Measurements from ENCODE around the gene IGSF3. TPM values are rescaled to one million over a fixed set of nuclear protein-coding genes. Genes with fewer than 3 reads are reported as not detected.

The IGSF3 gene
- total and polyA plus RNA-seq, 2 of the 13 experiments (the other 11 are each of a cell fraction or from before 2014, with no cell fraction given), result 0.11 to 0.16 TPM

DNA sequence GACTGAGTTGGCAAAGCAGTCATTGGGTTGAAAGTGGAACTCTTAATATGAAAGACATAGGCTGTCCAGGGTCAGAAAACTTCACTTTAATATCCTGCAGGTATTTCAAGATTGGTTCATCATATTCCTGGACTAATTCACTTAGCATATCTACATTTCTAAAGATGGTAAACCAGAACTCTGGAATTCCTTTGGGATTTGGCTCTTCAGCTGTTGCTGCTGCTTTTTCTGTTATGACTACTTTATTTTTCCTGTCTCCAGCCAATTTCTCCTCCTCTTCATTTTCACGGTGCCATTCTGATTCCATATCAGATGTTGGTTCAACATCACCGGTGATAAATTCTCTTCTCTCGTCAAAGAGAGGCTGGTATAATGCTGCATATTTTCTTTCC is 134.1 kb downstream of the IGSF3 start:
- Histone ChIP-seq H4K20me1 (ENCODE audit: insufficient read depth, low read length) (peaks cover 13% of the 10 kb centered on the region), H3K79me2 (ENCODE audit: insufficient read depth, low read length) (peaks cover 9% of the 10 kb centered on the region), H3K9me3 (ENCODE audit: low read length) (no peaks in the 10 kb centered on the region), H2AFZ (ENCODE audit: low read length) (no peak overlapping the region), H3K4me3 (replicated peaks in 1 of 3; ENCODE audit: insufficient read depth in 1 of 3, low read depth in 2 of 3, low read length in 3 of 3) (no peak overlapping the region), H3K27ac (ENCODE audit: extremely low read length, insufficient read depth, low read length) (no peak overlapping the region), H3K27me3 (ENCODE audit: control insufficient read depth in 1 of 2, insufficient read depth in 2 of 2, low read length in 2 of 2) (no peaks in the 10 kb centered on the region), H3K36me3 (replicated peaks in 1 of 2; ENCODE audit: control insufficient read depth in 1 of 2, insufficient read depth in 2 of 2, low read length in 2 of 2) (peaks cover 16 to 55% of the 10 kb centered on the region in 2 experiments; a peak in 4 of 5 replicates), H3K9ac (ENCODE audit: insufficient read depth, low read depth, low read length) (no peak overlapping the region), H3K4me2 (ENCODE audit: low read depth, low read length) (no peak overlapping the region), H3K4me1 (ENCODE audit: insufficient read depth, low read length) (peaks cover 35% of the 10 kb centered on the region)
- intact Hi-C loops (cut with micrococcal nuclease; ENCODE audit: unreplicated experiment) (no loop called here), in situ Hi-C loops (cut with HindIII; ENCODE audit: extremely low pct_ligation_motif_present, low pct_unique_long_range_greater_than_20kb) (no loop called here)
- ChIA-PET CTCF (ENCODE audit: low intra/inter-chr PET ratio, low total read pairs) (no interaction called here), POLR2A (no interaction called here)
- no peak for ATAC-seq
- WGBS (ENCODE audit: low lambda C conversion rate), result 81% methylated on average over 3 of the region's 3 CpGs
- no TSS peak for BruUV-seq (replicated peaks)
- no peak for DNase-seq (ENCODE audit: low spot score)
- no peak for FAIRE-seq
- TF ChIP-seq ZSCAN20 (CRISPR knock-in tag; IDR thresholded peaks at IDR 0.05; ENCODE audit: borderline replicate concordance), result no peak
- TF ChIP-seq, protein P1, sequence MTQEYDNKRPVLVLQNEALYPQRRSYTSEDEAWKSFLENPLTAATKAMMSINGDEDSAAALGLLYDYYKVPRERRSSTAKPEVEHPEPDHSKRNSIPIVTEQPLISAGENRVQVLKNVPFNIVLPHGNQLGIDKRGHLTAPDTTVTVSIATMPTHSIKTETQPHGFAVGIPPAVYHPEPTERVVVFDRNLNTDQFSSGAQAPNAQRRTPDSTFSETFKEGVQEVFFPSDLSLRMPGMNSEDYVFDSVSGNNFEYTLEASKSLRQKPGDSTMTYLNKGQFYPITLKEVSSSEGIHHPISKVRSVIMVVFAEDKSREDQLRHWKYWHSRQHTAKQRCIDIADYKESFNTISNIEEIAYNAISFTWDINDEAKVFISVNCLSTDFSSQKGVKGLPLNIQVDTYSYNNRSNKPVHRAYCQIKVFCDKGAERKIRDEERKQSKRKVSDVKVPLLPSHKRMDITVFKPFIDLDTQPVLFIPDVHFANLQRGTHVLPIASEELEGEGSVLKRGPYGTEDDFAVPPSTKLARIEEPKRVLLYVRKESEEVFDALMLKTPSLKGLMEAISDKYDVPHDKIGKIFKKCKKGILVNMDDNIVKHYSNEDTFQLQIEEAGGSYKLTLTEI (CRISPR knock-in tag; conservative IDR thresholded peaks at IDR 0.05), result no peak
- TF ChIP-seq SMYD3 (CRISPR knock-in tag; IDR thresholded peaks at IDR 0.05), result no peak
- TF ChIP-seq E2F1 (CRISPR knock-in tag; IDR thresholded peaks at IDR 0.05), result no peak
- TF ChIP-seq, protein P2, sequence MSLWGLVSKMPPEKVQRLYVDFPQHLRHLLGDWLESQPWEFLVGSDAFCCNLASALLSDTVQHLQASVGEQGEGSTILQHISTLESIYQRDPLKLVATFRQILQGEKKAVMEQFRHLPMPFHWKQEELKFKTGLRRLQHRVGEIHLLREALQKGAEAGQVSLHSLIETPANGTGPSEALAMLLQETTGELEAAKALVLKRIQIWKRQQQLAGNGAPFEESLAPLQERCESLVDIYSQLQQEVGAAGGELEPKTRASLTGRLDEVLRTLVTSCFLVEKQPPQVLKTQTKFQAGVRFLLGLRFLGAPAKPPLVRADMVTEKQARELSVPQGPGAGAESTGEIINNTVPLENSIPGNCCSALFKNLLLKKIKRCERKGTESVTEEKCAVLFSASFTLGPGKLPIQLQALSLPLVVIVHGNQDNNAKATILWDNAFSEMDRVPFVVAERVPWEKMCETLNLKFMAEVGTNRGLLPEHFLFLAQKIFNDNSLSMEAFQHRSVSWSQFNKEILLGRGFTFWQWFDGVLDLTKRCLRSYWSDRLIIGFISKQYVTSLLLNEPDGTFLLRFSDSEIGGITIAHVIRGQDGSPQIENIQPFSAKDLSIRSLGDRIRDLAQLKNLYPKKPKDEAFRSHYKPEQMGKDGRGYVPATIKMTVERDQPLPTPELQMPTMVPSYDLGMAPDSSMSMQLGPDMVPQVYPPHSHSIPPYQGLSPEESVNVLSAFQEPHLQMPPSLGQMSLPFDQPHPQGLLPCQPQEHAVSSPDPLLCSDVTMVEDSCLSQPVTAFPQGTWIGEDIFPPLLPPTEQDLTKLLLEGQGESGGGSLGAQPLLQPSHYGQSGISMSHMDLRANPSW (CRISPR knock-in tag; IDR thresholded peaks at IDR 0.05; ENCODE audit: borderline replicate concordance), result no peak
- TF ChIP-seq, protein P3, sequence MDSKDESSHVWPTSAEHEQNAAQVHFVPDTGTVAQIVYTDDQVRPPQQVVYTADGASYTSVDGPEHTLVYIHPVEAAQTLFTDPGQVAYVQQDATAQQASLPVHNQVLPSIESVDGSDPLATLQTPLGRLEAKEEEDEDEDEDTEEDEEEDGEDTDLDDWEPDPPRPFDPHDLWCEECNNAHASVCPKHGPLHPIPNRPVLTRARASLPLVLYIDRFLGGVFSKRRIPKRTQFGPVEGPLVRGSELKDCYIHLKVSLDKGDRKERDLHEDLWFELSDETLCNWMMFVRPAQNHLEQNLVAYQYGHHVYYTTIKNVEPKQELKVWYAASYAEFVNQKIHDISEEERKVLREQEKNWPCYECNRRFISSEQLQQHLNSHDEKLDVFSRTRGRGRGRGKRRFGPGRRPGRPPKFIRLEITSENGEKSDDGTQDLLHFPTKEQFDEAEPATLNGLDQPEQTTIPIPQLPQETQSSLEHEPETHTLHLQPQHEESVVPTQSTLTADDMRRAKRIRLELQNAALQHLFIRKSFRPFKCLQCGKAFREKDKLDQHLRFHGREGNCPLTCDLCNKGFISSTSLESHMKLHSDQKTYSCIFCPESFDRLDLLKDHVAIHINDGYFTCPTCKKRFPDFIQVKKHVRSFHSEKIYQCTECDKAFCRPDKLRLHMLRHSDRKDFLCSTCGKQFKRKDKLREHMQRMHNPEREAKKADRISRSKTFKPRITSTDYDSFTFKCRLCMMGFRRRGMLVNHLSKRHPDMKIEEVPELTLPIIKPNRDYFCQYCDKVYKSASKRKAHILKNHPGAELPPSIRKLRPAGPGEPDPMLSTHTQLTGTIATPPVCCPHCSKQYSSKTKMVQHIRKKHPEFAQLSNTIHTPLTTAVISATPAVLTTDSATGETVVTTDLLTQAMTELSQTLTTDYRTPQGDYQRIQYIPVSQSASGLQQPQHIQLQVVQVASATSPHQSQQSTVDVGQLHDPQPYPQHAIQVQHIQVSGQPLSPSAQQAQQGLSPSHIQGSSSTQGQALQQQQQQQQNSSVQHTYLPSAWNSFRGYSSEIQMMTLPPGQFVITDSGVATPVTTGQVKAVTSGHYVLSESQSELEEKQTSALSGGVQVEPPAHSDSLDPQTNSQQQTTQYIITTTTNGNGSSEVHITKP (CRISPR knock-in tag; IDR thresholded peaks at IDR 0.05; ENCODE audit: low read depth), result no peak
- no peak for TF ChIP-seq SMC3 (IDR thresholded peaks at IDR 0.05; ENCODE audit: low read length)
- no peak for TF ChIP-seq ZNF572 (CRISPR knock-in tag; IDR thresholded peaks at IDR 0.05)
- no peak for TF ChIP-seq MNT (IDR thresholded peaks at IDR 0.05)
- TF ChIP-seq PAX8 (CRISPR knock-in tag; IDR thresholded peaks at IDR 0.05; ENCODE audit: borderline replicate concordance), result no peak
- TF ChIP-seq, protein P4, sequence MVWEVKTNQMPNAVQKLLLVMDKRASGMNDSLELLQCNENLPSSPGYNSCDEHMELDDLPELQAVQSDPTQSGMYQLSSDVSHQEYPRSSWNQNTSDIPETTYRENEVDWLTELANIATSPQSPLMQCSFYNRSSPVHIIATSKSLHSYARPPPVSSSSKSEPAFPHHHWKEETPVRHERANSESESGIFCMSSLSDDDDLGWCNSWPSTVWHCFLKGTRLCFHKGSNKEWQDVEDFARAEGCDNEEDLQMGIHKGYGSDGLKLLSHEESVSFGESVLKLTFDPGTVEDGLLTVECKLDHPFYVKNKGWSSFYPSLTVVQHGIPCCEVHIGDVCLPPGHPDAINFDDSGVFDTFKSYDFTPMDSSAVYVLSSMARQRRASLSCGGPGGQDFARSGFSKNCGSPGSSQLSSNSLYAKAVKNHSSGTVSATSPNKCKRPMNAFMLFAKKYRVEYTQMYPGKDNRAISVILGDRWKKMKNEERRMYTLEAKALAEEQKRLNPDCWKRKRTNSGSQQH (CRISPR knock-in tag; IDR thresholded peaks at IDR 0.05; ENCODE audit: low read depth), result no peak
